OCI-LY7 (cell line): ENCODE results near the gene DKK3. TPM values are rescaled to one million over a fixed set of nuclear protein-coding genes. Genes with fewer than 3 reads are reported as not detected.

ENCODE experiments used
- BruUV-seq: library from RNA; stranded (reverse); fragments of 400-500 nt; replicated peaks from 2 replicates; lab custom pipeline; 2021; lab: Mats Ljungman, UMichigan
- CTCF ChIA-PET: fragments of 300-600 bp; sonication (Branson Sonifier 250); formaldehyde crosslinking; loops from one replicate; lab custom pipeline; 2022; ENCODE audit warnings: antibody characterized with exemption; ENCODE audit not compliant: unreplicated experiment; lab: Charles Lee
- POLR2A ChIA-PET: fragments of 300-600 bp; sonication (Branson Sonifier 250); formaldehyde crosslinking; loops from one replicate; lab custom pipeline; 2022; ENCODE audit warnings: antibody characterized with exemption; lab: Charles Lee
- DNase-seq: peaks from one replicate; pipeline ENCODE4 v3.0.0-alpha.2; 2015; ENCODE audit warnings: low spot score
- H2AFZ ChIP-seq: fragments of 200-600 bp; sonication (generic), shearing (Covaris generic); 2 replicates; pipeline ENCODE4 v1.6.1; 2014; ENCODE audit warnings: mild to moderate bottlenecking, antibody characterized with exemption, low read length, moderate library complexity
- H3K27ac ChIP-seq: fragments of 200-600 bp; sonication (generic); 2 replicates; pipeline ENCODE4 v1.5.1; 2014; ENCODE audit warnings: mixed run types, low read depth, mild to moderate bottlenecking, moderate library complexity, low read length, inconsistent platforms; ENCODE audit not compliant: poor library complexity, severe bottlenecking
- H3K36me3 ChIP-seq: fragments of 200-600 bp; sonication (generic); 2 replicates; pipeline ENCODE4 v1.6.1; 2014; ENCODE audit warnings: mild to moderate bottlenecking, antibody characterized with exemption, low read length, moderate library complexity, mixed read lengths; ENCODE audit not compliant: insufficient read depth
- H3K4me1 ChIP-seq: fragments of 200-600 bp; sonication (generic); 2 replicates; pipeline ENCODE4 v1.5.1; 2014; ENCODE audit warnings: mild to moderate bottlenecking, low read length; ENCODE audit not compliant: insufficient read depth, poor library complexity, severe bottlenecking
- H3K4me2 ChIP-seq: fragments of 200-600 bp; sonication (generic); 2 replicates; pipeline ENCODE4 v1.6.1; 2014; ENCODE audit warnings: mild to moderate bottlenecking, low read length
- H3K4me3 ChIP-seq: fragments of 200-600 bp; sonication (generic); 2 replicates; pipeline ENCODE4 v1.5.1; 2014; ENCODE audit warnings: mild to moderate bottlenecking, low read depth, low read length; ENCODE audit not compliant: poor library complexity, severe bottlenecking
- H3K79me2 ChIP-seq: fragments of 200-600 bp; sonication (generic); 2 replicates; pipeline ENCODE4 v1.6.1; 2016; ENCODE audit warnings: low read depth, mild to moderate bottlenecking, low read length, moderate library complexity, mixed read lengths; ENCODE audit not compliant: insufficient read depth
- H3K9me2 ChIP-seq: fragments of 200-600 bp; sonication (generic); 2 replicates; pipeline ENCODE4 v1.6.1; 2016; ENCODE audit warnings: mild to moderate bottlenecking, low read length, mixed read lengths; ENCODE audit not compliant: insufficient read depth
- H3K9me3 ChIP-seq: fragments of 200-600 bp; sonication (generic); 2 replicates; pipeline ENCODE4 v1.6.1; 2014; ENCODE audit warnings: mild to moderate bottlenecking, mixed run types, low read length, mixed read lengths
- H4K20me1 ChIP-seq: fragments of 200-600 bp; sonication (generic); 2 replicates; pipeline ENCODE4 v1.6.1; 2014; ENCODE audit warnings: mild to moderate bottlenecking, antibody characterized with exemption, low read length, moderate library complexity, mixed read lengths; ENCODE audit not compliant: insufficient read depth
- EZH2phosphoT487 ChIP-seq: fragments of 200-600 bp; sonication (generic); IDR thresholded peaks from 2 replicates; pipeline ENCODE4 v1.6.1; 2018; ENCODE audit warnings: low read depth, borderline replicate concordance, mild to moderate bottlenecking, mixed run types, antibody characterized with exemption, low read length, moderate library complexity, mixed read lengths
- intact Hi-C: fragments of 100-400 bp; cut with micrococcal nuclease; formaldehyde crosslinking; loops from one replicate; pipeline ENCODE4 v1.10.0; 2022; ENCODE audit not compliant: unreplicated experiment
- total RNA-seq, 2 experiments: library from RNA; depleted of rRNA in 1 of 2; stranded (reverse); fragments of >200 nt in 1 of 2; shearing (Covaris generic) in 1 of 2; gene quantifications; 2 replicates each; pipeline ENCODE4 v1.2.3, GENCODE V29; 2014 to 2022
- TF ChIP-seq, protein P1 (sequence below): fragments of 200-600 bp; sonication (generic); conservative IDR thresholded peaks from 2 replicates; pipeline ENCODE4 v1.5.1; 2014; ENCODE audit warnings: mild to moderate bottlenecking, antibody characterized with exemption, low read length, moderate library complexity, mixed read lengths

The DKK3 gene
- total RNA-seq, 2 experiments from 2014 or later = not detected

GRCh38 chr11:12056119-12056518, 47.7 kb upstream of the DKK3 start:
- no peak overlapping the region for H3K27ac ChIP-seq
- H3K4me2 ChIP-seq = no peak overlapping the region

GRCh38 chr11:12053606-12054361, 45.4 kb upstream of the DKK3 start:
- ChIA-PET CTCF (no interaction called here), POLR2A (no interaction called here)
- TF ChIP-seq EZH2phosphoT487 = no peak
- TF ChIP-seq, protein P1, sequence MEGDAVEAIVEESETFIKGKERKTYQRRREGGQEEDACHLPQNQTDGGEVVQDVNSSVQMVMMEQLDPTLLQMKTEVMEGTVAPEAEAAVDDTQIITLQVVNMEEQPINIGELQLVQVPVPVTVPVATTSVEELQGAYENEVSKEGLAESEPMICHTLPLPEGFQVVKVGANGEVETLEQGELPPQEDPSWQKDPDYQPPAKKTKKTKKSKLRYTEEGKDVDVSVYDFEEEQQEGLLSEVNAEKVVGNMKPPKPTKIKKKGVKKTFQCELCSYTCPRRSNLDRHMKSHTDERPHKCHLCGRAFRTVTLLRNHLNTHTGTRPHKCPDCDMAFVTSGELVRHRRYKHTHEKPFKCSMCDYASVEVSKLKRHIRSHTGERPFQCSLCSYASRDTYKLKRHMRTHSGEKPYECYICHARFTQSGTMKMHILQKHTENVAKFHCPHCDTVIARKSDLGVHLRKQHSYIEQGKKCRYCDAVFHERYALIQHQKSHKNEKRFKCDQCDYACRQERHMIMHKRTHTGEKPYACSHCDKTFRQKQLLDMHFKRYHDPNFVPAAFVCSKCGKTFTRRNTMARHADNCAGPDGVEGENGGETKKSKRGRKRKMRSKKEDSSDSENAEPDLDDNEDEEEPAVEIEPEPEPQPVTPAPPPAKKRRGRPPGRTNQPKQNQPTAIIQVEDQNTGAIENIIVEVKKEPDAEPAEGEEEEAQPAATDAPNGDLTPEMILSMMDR = no peak
- no peaks in the 10 kb centered on the region for H3K79me2 ChIP-seq
- no peaks in the 10 kb centered on the region for H3K36me3 ChIP-seq
- no peak overlapping the region for H3K4me3 ChIP-seq
- H3K4me1 ChIP-seq = no peaks in the 10 kb centered on the region
- no peaks in the 10 kb centered on the region for H3K9me3 ChIP-seq
- H2AFZ ChIP-seq = no peak overlapping the region
- no peak for DNase-seq
- BruUV-seq = no TSS peak
- intact Hi-C loops = no loop called here
- no peaks in the 10 kb centered on the region for H3K9me2 ChIP-seq
- H3K27ac ChIP-seq = no peak overlapping the region
- H3K4me2 ChIP-seq = no peak overlapping the region
- no peaks in the 10 kb centered on the region for H4K20me1 ChIP-seq

More at GRCh38 chr11:12056119-12056518, 47.7 kb upstream of the DKK3 start:
- Histone ChIP-seq H2AFZ (no peak overlapping the region), H3K4me1 (no peaks in the 10 kb centered on the region), H3K9me3 (no peaks in the 10 kb centered on the region), H4K20me1 (no peaks in the 10 kb centered on the region), H3K36me3 (no peaks in the 10 kb centered on the region), H3K4me3 (no peak overlapping the region), H3K79me2 (no peaks in the 10 kb centered on the region), H3K9me2 (no peaks in the 10 kb centered on the region)
- ChIA-PET CTCF (no interaction called here), POLR2A (interaction anchor here (0.6 kb wide), 1 partner anchor 497 kb away, joined by 3 read pairs; no protein-coding TSS in a partner anchor)
- intact Hi-C loops = no loop called here
- no peak for TF ChIP-seq EZH2phosphoT487
- TF ChIP-seq, protein P1 = no peak
- no peak for DNase-seq
- no TSS peak for BruUV-seq
